GM12892 (cell line): ENCODE results near the gene SCYGR8.

Experiments used
- DNase-seq: peaks from one replicate; pipeline ENCODE4 v3.0.0; 2011; ENCODE audit not compliant: insufficient read length
- FAIRE-seq: peaks from 2 replicates; lab custom pipeline; 2011; peaks lifted over from hg19 to GRCh38; lab: Jason Lieb, UNC
- POLR2A ChIP-seq: IDR thresholded peaks from 2 replicates; pipeline ENCODE4 v1.6.1; 2011; ENCODE audit warnings: low read depth, low read length, control low read depth
- POLR2AphosphoS5 ChIP-seq: IDR thresholded peaks from 2 replicates; pipeline ENCODE4 v1.6.1; 2011; ENCODE audit warnings: low read depth, low read length, control low read depth
- TAF1 ChIP-seq: IDR thresholded peaks from 2 replicates; pipeline ENCODE4 v1.6.1; 2011; ENCODE audit warnings: low read depth, mild to moderate bottlenecking, control low read depth, low read length, borderline replicate concordance

The SCYGR8 gene

GRCh38 chr2:227793148-227793712 is 47.5 kb downstream of the SCYGR8 start:
- DNase-seq = no peak
- TF ChIP-seq POLR2AphosphoS5 (no peak), POLR2A (no peak), TAF1 (no peak)
- no peak for FAIRE-seq
